Ovary (tissue), 9 donors: ENCODE measurements around the gene IL17RE. TPM values are rescaled to one million over a fixed set of nuclear protein-coding genes. Genes with fewer than 3 reads are reported as not detected.
A peak's percentile ranks its signal among the peaks of the same experiment; 100 is the strongest.

Source experiments
- DNase-seq, 5 donors: peaks; one replicate each; pipeline ENCODE4 v3.0.0-alpha.2; 2019 to 2020
- H3K27ac ChIP-seq, 2 donors: fragments of 200-600 bp; one replicate each; pipeline versions ENCODE4 v1.5.1 to v1.8.0; 2019 to 2022
- H3K27me3 ChIP-seq: fragments of 200-600 bp; one replicate; pipeline ENCODE4 v1.8.0; 2022
- H3K36me3 ChIP-seq: fragments of 200-600 bp; sonication (generic); one replicate; pipeline ENCODE4 v1.5.1; 2019
- H3K4me1 ChIP-seq: one replicate; pipeline ENCODE4 v1.8.1; 2013; ENCODE audit warnings: mild to moderate bottlenecking, moderate library complexity; ENCODE audit not compliant: insufficient read depth
- H3K4me3 ChIP-seq: fragments of 200-600 bp; sonication (generic); one replicate; pipeline ENCODE4 v1.5.1; 2017
- H3K9me3 ChIP-seq, 2 donors: fragments of 200-600 bp in 1 of 2; sonication (generic) in 1 of 2; one replicate each; pipeline versions ENCODE4 v1.5.1 to v1.8.1; 2013 to 2019; ENCODE audit warnings: mild to moderate bottlenecking in 1 of 2, moderate library complexity in 1 of 2
- EP300 ChIP-seq: sonication (generic); formaldehyde crosslinking; IDR thresholded peaks from one replicate; pipeline ENCODE4 v1.6.1; 2017; ENCODE audit warnings: antibody characterized with exemption
- POLR2A ChIP-seq: fragments of 450-650 bp; IDR thresholded peaks from one replicate; pipeline ENCODE4 v1.6.1; 2017; ENCODE audit warnings: antibody characterized with exemption, mild to moderate bottlenecking, moderate library complexity
- WGBS, 3 donors: extraction: QIAGEN DNeasy Blood & Tissue Kit in 1 of 3; methylation state at CpG; one replicate each; pipeline versions ENCODE4 v1.1.5 to v1.1.7; 2013 to 2017; 5-methylcytosine and 5-hydroxymethylcytosine counted together
- intact Hi-C, 4 donors: fragments of 100-400 bp; cut with DNase I; formaldehyde crosslinking; loops; one replicate each; pipeline versions ENCODE4 v1.11.0 to v1.15.1; 2022 to 2023
- polyA plus RNA-seq, 2 donors: library from polyadenylated mRNA; stranded (reverse); fragments of 200-250 nt in 1 of 2; fragments of 350-450 nt in 1 of 2; fragmentation: Illumina TruSeq in 1 of 2; extraction: RNeasy Lipid Tissue Mini Kit (QIAGEN cat#74804) in 1 of 2; gene quantifications; one replicate each; pipeline ENCODE4 v1.2.3, GENCODE V29; 2013 to 2014
- total RNA-seq, 7 donors: library from RNA; depleted of rRNA in 2 of 7; stranded (reverse); fragments of >200 nt in 2 of 7; fragmentation: NEBNext Ultra II Directional in 3 of 7; extraction: Animal tissue kit (Norgen Biotek cat#: 25700) in 3 of 7; gene quantifications; one replicate each; pipeline versions ENCODE4 v1.1.0 to v1.2.4, GENCODE V29; 2016 to 2023
- TF ChIP-seq, protein P1 (sequence below), 3 donors: fragments of 450-650 bp in 2 of 3; fragments of 200-600 bp in 1 of 3; IDR thresholded peaks; one replicate each; pipeline versions ENCODE4 v1.5.1 to v1.8.0; 2016 to 2022; ENCODE audit warnings: antibody characterized with exemption in 3 of 3, mild to moderate bottlenecking in 1 of 3
- donor health status: DM: no; HTN: no; CAD: no; lungs with moderate emphysema.
- donor health status: DM: no; HTN: no; CAD: no.
- donor health status: Bipolar disorder and iron deficiency.
- donor health status: DM: yes; HTN: yes; CAD: no.
- donor health status: DM: no; HTN: no; CAD: no.
- donor health status: DM: yes; HTN: yes; CAD: no.

IL17RE gene
- total and polyA plus RNA-seq, 9 donors: 0.48 to 3.6 (median 1.3) TPM

DNA sequence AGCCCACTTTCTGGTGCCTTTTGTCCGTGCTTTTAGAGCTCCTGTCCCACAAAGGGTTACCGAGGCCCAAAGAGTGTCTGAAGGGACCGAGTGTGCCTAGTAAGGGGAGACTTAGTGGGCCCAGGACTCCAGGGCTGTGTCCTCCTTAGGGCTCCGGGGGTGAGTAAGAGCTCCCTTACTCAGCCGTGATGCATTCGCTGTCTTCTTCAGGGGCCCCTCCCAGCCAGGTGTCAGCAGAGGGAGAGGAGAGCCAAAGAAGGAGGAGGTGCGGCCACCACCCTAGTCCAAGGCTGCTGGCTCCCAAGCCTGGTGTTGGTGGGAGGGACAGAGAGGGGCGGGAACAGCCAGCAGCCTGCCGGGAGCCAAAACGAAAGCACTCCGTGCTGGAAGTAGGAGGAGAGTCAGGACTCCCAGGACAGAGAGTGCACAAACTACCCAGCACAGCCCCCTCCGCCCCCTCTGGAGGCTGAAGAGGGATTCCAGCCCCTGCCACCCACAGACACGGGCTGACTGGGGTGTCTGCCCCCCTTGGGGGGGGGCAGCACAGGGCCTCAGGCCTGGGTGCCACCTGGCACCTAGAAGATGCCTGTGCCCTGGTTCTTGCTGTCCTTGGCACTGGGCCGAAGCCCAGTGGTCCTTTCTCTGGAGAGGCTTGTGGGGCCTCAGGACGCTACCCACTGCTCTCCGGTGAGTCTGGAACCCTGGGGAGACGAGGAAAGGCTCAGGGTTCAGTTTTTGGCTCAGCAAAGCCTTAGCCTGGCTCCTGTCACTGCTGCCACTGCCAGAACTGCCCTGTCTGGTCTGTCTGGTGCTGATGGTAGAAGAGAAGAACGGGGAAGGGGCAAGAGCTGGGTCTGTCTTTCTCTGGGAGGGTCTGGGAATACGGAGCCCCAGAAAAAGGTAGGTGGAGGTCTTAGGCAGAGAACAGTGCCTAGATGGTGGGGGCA, 14.4 kb downstream of the IL17RE start, which contains the start of gene IL17RC:
Gene IL17RC, plus strand, starts transcription at position 365 of the 947 bp plus-strand sequence. Its CDS starts 218 bp downstream, at position 583.
- TF ChIP-seq EP300 (no peak), POLR2A (peak; percentile 66)
- TF ChIP-seq, protein P1, sequence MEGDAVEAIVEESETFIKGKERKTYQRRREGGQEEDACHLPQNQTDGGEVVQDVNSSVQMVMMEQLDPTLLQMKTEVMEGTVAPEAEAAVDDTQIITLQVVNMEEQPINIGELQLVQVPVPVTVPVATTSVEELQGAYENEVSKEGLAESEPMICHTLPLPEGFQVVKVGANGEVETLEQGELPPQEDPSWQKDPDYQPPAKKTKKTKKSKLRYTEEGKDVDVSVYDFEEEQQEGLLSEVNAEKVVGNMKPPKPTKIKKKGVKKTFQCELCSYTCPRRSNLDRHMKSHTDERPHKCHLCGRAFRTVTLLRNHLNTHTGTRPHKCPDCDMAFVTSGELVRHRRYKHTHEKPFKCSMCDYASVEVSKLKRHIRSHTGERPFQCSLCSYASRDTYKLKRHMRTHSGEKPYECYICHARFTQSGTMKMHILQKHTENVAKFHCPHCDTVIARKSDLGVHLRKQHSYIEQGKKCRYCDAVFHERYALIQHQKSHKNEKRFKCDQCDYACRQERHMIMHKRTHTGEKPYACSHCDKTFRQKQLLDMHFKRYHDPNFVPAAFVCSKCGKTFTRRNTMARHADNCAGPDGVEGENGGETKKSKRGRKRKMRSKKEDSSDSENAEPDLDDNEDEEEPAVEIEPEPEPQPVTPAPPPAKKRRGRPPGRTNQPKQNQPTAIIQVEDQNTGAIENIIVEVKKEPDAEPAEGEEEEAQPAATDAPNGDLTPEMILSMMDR (IDR thresholded peaks at IDR 0.05): peak in 1 of 3 donors; percentile 12
- peak; percentile 84 to 91 (median 88) for DNase-seq
- intact Hi-C loops: loop anchor here in 2 of 4 donors (5.0 kb wide), 2 partner anchors 55 to 70 kb away; no protein-coding TSS in a partner anchor
- Histone ChIP-seq H3K9me3 (no peaks in the 10 kb centered on the region), H3K27me3 (no peaks in the 10 kb centered on the region), H3K27ac (peak within 1 kb of the TSS; percentile 82 to 84), H3K36me3 (no peaks in the 10 kb centered on the region), H3K4me3 (peak within 1 kb of the TSS; percentile 59), H3K4me1 (peaks cover 13% of the 10 kb centered on the region)
- 2 to 3% (median 3%) methylated on average over 16 to 19 of the region's 19 CpGs for WGBS, 3 donors

DNA sequence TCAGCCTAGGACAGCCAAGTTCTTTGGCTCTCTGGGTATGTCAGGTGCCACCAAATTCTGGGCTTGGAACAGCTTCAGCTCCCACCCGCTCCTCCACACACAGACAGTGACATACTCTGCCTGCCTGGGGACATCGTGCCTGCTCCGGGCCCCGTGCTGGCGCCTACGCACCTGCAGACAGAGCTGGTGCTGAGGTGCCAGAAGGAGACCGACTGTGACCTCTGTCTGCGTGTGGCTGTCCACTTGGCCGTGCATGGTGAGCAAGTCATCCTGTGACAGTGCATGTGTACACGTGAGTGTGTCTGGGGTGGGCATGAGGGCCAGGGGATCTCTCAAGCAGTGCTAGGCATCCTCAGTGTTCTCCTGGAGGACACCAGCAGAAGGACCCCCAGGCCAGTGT, 15.2 kb downstream of the IL17RE start:
- intact Hi-C loops: loop anchor here in 2 of 4 donors (5.0 kb wide), 2 partner anchors 56 to 71 kb away; no protein-coding TSS in a partner anchor

DNA sequence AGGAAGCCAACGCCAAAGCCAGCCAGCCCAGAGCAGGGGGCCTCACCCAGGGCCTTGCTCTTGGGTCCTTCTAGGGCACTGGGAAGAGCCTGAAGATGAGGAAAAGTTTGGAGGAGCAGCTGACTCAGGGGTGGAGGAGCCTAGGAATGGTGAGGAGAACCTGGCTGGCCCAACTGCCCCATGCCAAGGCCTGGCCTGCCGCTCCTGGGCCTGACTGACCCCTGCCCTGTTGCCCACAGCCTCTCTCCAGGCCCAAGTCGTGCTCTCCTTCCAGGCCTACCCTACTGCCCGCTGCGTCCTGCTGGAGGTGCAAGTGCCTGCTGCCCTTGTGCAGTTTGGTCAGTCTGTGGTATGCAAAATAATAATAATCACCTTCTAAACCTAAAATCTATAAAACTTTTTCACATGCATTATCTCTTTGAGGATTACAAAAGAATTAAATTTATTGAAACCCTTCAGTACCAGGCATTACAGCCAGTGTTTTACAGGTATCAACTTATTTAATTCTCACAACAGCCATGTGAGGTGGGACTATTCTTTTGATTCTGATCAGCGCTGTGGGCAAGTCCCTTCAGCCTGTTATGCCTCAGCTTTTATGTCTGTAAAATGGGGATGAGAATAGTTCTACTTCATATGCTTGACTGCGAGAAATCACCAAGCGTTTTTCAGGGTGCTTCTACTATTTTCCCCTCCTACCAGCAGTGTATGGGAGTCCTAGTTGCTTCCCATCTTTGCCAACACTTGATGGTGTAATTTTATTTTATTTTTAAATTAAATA, 15.8 kb downstream of the IL17RE start:
- Histone ChIP-seq H3K27me3 (no peaks in the 10 kb centered on the region), H3K27ac (no peak overlapping the region), H3K4me3 (no peak overlapping the region), H3K9me3 (no peaks in the 10 kb centered on the region), H3K4me1 (peaks cover 13% of the 10 kb centered on the region), H3K36me3 (no peaks in the 10 kb centered on the region)
- 80 to 89% (median 88%) methylated on average over 8 of the region's 8 CpGs for WGBS, 3 donors
- no peak for TF ChIP-seq EP300
- TF ChIP-seq, protein P1 (IDR thresholded peaks at IDR 0.05): no peak
- no peak for TF ChIP-seq POLR2A
- intact Hi-C loops: loop anchor here in 2 of 4 donors (5.0 kb wide), 2 partner anchors 56 to 71 kb away; no protein-coding TSS in a partner anchor
- no peak for DNase-seq

More for the DNA sequence above, 15.2 kb downstream of the IL17RE start:
- Histone ChIP-seq H3K4me1 (peaks cover 13% of the 10 kb centered on the region), H3K36me3 (no peaks in the 10 kb centered on the region), H3K4me3 (no peak overlapping the region), H3K27ac (peak overlapping the region; percentile 36 to 82), H3K27me3 (no peaks in the 10 kb centered on the region), H3K9me3 (no peaks in the 10 kb centered on the region)
- TF ChIP-seq, protein P1 (IDR thresholded peaks at IDR 0.05): no peak
- TF ChIP-seq POLR2A: no peak
- TF ChIP-seq EP300: no peak
- DNase-seq: peak in 3 of 5 donors; percentile 24 to 44 (median 35)
- 78 to 91% (median 83%) methylated on average over 10 of the region's 10 CpGs for WGBS, 3 donors

DNA sequence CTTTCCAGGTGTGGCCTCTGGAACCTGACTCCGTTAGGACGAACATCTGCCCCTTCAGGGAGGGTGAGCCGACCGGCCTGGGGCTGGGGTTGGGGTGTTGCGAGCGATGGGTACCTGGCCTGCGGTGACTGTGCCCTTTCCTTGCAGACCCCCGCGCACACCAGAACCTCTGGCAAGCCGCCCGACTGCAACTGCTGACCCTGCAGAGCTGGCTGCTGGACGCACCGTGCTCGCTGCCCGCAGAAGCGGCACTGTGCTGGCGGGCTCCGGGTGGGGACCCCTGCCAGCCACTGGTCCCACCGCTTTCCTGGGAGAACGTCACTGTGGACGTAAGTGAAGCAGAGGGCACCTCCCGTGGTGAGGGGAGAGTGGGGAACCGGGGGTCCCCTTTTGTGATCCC, 25.5 kb downstream of the IL17RE start:
- WGBS, 3 donors: 91 to 94% (median 94%) methylated on average over 22 to 23 of the region's 23 CpGs
- H3K36me3 ChIP-seq: no peaks in the 10 kb centered on the region
- peaks cover 7% of the 10 kb centered on the region for H3K4me1 ChIP-seq
- DNase-seq: no peak
- TF ChIP-seq EP300 (no peak), POLR2A (no peak)
- TF ChIP-seq, protein P1 (IDR thresholded peaks at IDR 0.05): no peak
- H3K9me3 ChIP-seq: no peaks in the 10 kb centered on the region
- H3K27me3 ChIP-seq: no peaks in the 10 kb centered on the region
- intact Hi-C loops: no loop called here
- no peak overlapping the region for H3K27ac ChIP-seq
- no peak overlapping the region for H3K4me3 ChIP-seq
